Calu3 (cell line): ENCODE data around the gene GDI1. TPM values are rescaled to one million over a fixed set of nuclear protein-coding genes. Genes with fewer than 3 reads are reported as not detected.

Experiments used
- BruUV-seq: library from RNA; stranded (reverse); fragments of 400-500 nt; replicated peaks from 2 replicates; lab custom pipeline; 2021; lab: Mats Ljungman, UMichigan
- CTCF ChIA-PET: fragments of 300-600 bp; sonication (Branson Sonifier 250); formaldehyde crosslinking; loops from one replicate; lab custom pipeline; 2022; ENCODE audit warnings: antibody characterized with exemption; lab: Charles Lee
- DNase-seq: peaks from one replicate; pipeline ENCODE4 v3.0.0; 2022
- H3K27ac Mint-ChIP-seq: one replicate; pipeline ENCODE4 v1.8.0; 2022; ENCODE audit warnings: mixed read lengths; ENCODE audit not compliant: unreplicated experiment
- H3K27me3 Mint-ChIP-seq: one replicate; pipeline ENCODE4 v1.8.0; 2022; ENCODE audit warnings: mixed read lengths; ENCODE audit not compliant: unreplicated experiment
- H3K36me3 Mint-ChIP-seq: one replicate; pipeline ENCODE4 v1.8.0; 2022; ENCODE audit warnings: mild to moderate bottlenecking, moderate library complexity, mixed read lengths; ENCODE audit not compliant: insufficient read depth, unreplicated experiment
- H3K4me1 Mint-ChIP-seq: one replicate; pipeline ENCODE4 v1.8.0; 2022; ENCODE audit warnings: mild to moderate bottlenecking, low read depth, mixed read lengths; ENCODE audit not compliant: unreplicated experiment
- H3K4me3 Mint-ChIP-seq: one replicate; pipeline ENCODE4 v1.8.0; 2022; ENCODE audit warnings: mild to moderate bottlenecking, low read depth, moderate library complexity, mixed read lengths; ENCODE audit not compliant: unreplicated experiment
- H3K9me3 Mint-ChIP-seq: one replicate; pipeline ENCODE4 v1.8.0; 2022; ENCODE audit warnings: low read depth, mixed read lengths; ENCODE audit not compliant: unreplicated experiment
- intact Hi-C: fragments of 100-400 bp; cut with micrococcal nuclease; formaldehyde crosslinking; loops from one replicate; pipeline ENCODE4 v1.10.0; 2022; ENCODE audit not compliant: unreplicated experiment
- total RNA-seq: library from RNA; stranded (reverse); gene quantifications from 2 replicates; pipeline ENCODE4 v1.2.3, GENCODE V29; 2022
- TF ChIP-seq, protein P1 (sequence below): fragments of 200-600 bp; IDR thresholded peaks from one replicate; pipeline ENCODE4 v1.8.0; 2022; ENCODE audit warnings: antibody characterized with exemption; ENCODE audit not compliant: unreplicated experiment

GDI1 gene
- total RNA-seq, 1 experiment from 2014 or later = 118 TPM

DNA sequence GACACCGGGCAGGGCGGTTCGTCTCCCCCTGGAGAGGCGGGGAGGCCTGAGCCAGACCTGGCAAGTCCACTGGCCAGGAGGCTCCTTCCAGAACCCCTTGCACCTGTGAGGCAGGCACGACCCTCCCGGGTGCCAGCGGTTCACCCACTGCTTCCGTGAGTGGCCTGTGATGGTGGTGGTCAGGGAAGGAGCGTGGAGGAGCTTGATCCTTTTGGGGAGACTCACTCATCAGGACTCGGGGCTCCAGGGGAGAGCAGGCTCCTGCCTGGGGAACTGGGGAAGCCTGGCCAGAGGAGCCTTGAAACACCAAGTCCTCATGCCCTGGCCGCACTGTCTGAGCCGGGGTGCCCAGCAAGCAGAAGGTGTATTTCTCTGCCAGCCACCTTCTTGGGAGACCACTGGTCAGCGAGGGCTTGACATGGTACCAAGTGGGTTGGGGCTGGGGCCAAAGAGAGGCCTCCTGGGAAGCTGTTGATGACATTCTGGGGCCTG, 7.8 kb downstream of the GDI1 start:
- H3K36me3 Mint-ChIP-seq = peaks cover 74% of the 10 kb centered on the region
- DNase-seq = no peak
- H3K9me3 Mint-ChIP-seq = no peaks in the 10 kb centered on the region
- CTCF ChIA-PET = no interaction called here
- H3K27me3 Mint-ChIP-seq = no peaks in the 10 kb centered on the region
- H3K27ac Mint-ChIP-seq = no peak overlapping the region
- BruUV-seq = no TSS peak
- peak overlapping the region; percentile 78 for H3K4me3 Mint-ChIP-seq
- intact Hi-C loops = no loop called here
- TF ChIP-seq, protein P1, sequence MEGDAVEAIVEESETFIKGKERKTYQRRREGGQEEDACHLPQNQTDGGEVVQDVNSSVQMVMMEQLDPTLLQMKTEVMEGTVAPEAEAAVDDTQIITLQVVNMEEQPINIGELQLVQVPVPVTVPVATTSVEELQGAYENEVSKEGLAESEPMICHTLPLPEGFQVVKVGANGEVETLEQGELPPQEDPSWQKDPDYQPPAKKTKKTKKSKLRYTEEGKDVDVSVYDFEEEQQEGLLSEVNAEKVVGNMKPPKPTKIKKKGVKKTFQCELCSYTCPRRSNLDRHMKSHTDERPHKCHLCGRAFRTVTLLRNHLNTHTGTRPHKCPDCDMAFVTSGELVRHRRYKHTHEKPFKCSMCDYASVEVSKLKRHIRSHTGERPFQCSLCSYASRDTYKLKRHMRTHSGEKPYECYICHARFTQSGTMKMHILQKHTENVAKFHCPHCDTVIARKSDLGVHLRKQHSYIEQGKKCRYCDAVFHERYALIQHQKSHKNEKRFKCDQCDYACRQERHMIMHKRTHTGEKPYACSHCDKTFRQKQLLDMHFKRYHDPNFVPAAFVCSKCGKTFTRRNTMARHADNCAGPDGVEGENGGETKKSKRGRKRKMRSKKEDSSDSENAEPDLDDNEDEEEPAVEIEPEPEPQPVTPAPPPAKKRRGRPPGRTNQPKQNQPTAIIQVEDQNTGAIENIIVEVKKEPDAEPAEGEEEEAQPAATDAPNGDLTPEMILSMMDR = no peak
- H3K4me1 Mint-ChIP-seq = peaks cover 14% of the 10 kb centered on the region

DNA sequence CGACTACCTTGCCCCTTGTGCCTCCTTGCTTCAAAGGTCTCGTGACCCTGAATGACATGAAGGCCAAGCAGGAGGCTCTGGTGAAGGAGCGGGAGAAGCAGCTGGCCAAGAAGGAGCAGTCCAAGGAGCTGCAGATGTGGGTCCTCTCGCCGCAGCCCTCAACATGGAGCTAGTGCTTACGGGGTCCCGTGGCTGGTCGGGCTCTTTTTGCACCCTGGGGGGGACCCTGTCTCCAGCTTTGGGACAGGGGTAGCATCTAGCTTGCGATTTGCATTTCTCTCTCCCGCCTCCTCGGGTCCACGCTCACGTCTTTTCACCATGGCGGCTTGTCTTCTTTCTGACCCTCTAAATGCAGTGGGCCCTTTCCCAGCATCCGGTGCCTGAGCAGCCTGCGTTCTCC, 8.8 kb downstream of the GDI1 start:
- no TSS peak for BruUV-seq
- CTCF ChIA-PET = no interaction called here
- H3K9me3 Mint-ChIP-seq = no peaks in the 10 kb centered on the region
- H3K4me1 Mint-ChIP-seq = peaks cover 14% of the 10 kb centered on the region
- TF ChIP-seq, protein P1 = no peak
- intact Hi-C loops = no loop called here
- no peak overlapping the region for H3K27ac Mint-ChIP-seq
- DNase-seq = no peak
- H3K36me3 Mint-ChIP-seq = peaks cover 71% of the 10 kb centered on the region
- peak overlapping the region; percentile 40 for H3K4me3 Mint-ChIP-seq
- no peaks in the 10 kb centered on the region for H3K27me3 Mint-ChIP-seq

DNA sequence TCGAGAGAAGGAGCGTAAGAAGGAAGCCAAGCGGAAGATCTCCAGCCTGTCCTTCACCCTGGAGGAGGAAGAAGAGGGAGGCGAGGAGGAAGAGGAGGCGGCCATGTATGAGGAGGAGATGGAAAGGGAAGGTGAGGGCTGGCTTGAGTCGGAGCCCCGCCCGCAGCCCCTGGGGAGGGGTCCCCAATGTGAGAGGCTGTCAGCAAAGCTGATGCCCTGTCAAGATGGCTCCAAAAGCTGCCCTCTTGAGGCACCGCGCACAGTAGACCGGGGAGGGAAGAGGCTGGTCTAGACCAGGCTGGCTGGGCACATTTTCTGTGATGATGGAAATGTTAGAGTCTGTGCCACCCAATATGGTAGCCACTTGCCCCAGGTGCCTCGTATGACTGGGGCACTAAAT, 9.5 kb downstream of the GDI1 start:
- CTCF ChIA-PET = no interaction called here
- DNase-seq = no peak
- intact Hi-C loops = no loop called here
- Mint-ChIP-seq H3K27me3 (no peaks in the 10 kb centered on the region), H3K36me3 (peaks cover 69% of the 10 kb centered on the region), H3K4me3 (peak overlapping the region; percentile 40), H3K27ac (no peak overlapping the region), H3K9me3 (no peaks in the 10 kb centered on the region), H3K4me1 (peaks cover 14% of the 10 kb centered on the region)
- TF ChIP-seq, protein P1 = no peak
- no TSS peak for BruUV-seq

DNA sequence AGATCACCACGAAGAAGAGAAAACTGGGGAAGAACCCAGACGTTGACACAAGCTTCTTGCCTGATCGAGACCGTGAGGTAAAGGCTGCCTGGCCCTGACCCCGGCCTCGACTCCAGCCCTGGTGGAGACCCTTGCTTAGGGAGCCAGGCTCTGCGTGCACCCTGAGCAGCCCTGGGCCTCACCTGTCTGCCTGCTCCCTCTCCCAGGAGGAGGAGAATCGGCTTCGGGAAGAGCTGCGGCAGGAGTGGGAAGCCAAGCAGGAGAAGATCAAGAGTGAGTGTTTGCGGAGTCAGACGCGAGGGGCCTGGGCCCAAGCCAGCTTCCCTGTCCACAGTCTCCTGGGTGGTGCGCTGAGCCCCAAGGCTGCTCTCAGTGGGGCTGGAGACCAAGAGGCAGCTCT, 11.5 kb downstream of the GDI1 start:
- H3K36me3 Mint-ChIP-seq = peaks cover 73% of the 10 kb centered on the region
- intact Hi-C loops = no loop called here
- no peak for DNase-seq
- CTCF ChIA-PET = no interaction called here
- TF ChIP-seq, protein P1 = no peak
- H3K27ac Mint-ChIP-seq = no peak overlapping the region
- H3K27me3 Mint-ChIP-seq = no peaks in the 10 kb centered on the region
- no peak overlapping the region for H3K4me3 Mint-ChIP-seq
- H3K9me3 Mint-ChIP-seq = no peaks in the 10 kb centered on the region
- peaks cover 3% of the 10 kb centered on the region for H3K4me1 Mint-ChIP-seq
- no TSS peak for BruUV-seq
